NCI-H2196 treated with DMSO at 0.1 percent for 48 hours (cell line): ENCODE data around the gene PRAMEF20.
"Not testable (repeated sequence)": the region's sequence is repeated elsewhere in the genome, so short reads cannot be mapped to it uniquely, and the experiment has no call there.

Experiments used
- DNase-seq: peaks from one replicate; lab custom pipeline; 2025; ENCODE audit not compliant: unreplicated experiment; lab: John Stamatoyannopoulos, UW

The PRAMEF20 gene

DNA sequence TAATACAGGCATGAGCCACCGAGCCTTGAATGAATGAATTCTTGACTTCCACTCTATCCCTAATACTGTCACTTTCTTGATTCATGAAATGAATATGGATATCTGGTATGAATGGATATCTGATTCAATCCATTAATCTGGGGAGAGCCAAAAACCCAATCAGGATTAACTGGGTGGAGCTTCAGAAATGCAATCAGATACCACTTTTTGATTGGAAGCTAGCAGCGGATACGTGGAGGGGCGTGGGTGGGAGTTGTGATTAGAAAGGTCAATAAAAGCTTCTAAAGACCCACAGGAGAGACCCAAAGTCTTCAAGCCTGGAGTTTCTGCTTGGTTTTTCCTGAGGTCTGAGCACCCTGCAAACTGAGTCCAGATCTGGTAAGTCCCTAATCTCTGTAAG is at the start of gene PRAMEF20:
Gene PRAMEF20 (plus strand): TSS at position 301 of the 400 bp plus-strand sequence. CDS start 5,905 bp downstream, outside the sequence.
- not testable (repeated sequence) for DNase-seq

GRCh38 chr1:13362364-13362763 is 47.9 kb upstream of the PRAMEF20 start:
- DNase-seq: not testable (repeated sequence)

GRCh38 chr1:13364928-13365327 is 45.3 kb upstream of the PRAMEF20 start:
- not testable (repeated sequence) for DNase-seq

DNA sequence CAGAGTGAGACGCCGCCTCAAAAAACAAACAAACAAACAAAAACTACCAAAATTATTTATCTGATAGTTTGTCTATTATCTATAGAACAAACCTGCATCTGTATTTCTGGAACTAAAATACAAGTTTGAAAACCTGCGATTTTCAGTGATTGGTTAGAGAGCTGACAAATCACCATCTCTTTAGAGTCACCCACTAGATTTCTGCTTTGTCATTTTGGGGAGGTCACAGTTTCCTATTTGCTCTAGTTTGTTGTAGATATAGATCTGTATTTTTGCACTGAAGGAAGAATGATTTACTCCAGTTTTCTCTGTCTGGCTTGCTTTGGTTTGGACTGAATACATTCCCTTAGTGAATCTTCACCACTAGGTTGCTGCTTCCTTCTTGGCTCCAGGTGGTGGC is 43.7 kb upstream of the PRAMEF20 start:
- not testable (repeated sequence) for DNase-seq

DNA sequence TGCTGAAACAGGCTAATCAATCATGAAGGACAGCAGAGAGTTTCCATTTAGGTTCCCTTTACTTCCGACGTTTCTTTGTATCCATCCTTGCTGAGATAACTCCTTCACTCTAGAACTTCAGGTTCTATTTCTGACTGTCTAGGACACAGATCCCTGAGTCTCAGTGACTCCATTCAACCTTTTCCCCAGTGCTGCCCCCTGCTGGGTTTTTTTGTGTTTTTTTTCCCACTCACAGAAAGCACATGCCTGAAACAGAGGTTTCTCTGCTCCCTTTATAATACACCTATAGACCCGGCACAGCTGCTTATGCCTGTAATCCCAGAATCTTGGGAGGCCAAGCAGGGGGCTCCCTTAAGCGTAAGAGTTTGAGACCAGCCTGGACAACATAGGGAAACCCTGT is 41.7 kb upstream of the PRAMEF20 start:
- DNase-seq: not testable (repeated sequence)

DNA sequence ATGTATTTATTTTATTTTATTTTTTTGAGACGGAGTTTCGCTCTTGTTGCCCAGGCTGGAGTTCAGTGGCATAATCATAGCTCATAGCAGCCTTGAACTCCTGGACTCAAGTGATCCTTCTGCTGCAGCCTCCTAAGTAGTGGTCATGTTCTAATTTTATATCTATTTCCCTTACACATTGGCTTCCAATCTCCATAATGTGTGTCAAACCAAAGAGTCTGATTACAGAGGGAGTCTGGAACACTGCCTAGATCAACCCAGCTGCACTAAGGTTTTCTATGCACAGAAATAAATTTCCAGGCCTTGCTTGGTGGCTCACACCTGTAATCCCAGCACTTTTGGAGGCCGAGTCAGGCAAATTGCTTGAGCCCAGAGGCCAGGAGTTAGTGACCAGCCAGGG is 31.3 kb upstream of the PRAMEF20 start:
- DNase-seq: not testable (repeated sequence)

GRCh38 chr1:13380380-13380779 is 29.9 kb upstream of the PRAMEF20 start:
- DNase-seq: not testable (repeated sequence)

GRCh38 chr1:13389332-13389731 is 20.9 kb upstream of the PRAMEF20 start, which contains the start of gene PRAMEF17:
Gene PRAMEF17 (plus strand): TSS chr1:13389632. CDS start chr1:13389658, 26 bp downstream.
- not testable (repeated sequence) for DNase-seq

- DNase-seq: not testable (repeated sequence)
Measured at GRCh38 chr1:13393004-13393403, 17.2 kb upstream of the PRAMEF20 start.

DNA sequence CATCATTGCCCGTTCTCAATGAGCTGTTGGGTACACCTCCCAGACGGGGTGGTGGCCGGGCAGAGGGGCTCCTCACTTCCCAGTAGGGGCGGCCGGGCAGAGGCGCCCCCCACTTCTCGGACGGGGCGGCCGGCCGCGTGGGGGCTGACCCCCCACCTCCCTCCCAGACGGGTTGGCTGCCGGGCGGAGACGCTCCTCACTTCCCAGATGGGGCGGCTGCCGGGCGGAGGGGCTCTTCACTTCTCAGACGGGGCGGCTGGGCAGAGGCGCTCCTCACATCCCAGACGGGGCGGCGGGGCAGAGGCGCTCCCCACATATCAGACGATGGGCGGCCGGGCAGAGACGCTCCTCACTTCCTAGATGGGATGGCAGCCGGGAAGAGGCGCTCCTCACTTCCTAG is 15.5 kb upstream of the PRAMEF20 start:
- not testable (repeated sequence) for DNase-seq

DNA sequence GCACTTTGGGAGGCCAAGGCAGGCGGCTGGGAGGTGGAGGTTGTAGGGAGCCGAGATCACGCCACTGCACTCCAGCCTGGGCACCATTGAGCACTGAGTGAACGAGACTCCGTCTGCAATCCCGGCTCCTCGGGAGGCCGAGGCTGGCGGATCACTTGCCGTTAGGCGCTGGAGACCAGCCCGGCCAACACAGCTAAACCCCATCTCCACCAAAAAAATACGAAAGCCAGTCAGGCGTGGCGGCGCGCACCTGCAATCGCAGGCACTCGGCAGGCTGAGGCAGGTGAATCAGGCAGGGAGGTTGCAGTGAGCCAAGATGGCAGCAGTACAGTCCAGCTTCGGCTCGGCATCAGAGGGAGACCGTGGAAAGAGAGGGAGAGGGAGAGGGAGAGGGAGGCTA is 14.9 kb upstream of the PRAMEF20 start:
- not testable (repeated sequence) for DNase-seq

- DNase-seq: no peak
Measured at GRCh38 chr1:13407811-13408210, 2.4 kb upstream of the PRAMEF20 start.

DNA sequence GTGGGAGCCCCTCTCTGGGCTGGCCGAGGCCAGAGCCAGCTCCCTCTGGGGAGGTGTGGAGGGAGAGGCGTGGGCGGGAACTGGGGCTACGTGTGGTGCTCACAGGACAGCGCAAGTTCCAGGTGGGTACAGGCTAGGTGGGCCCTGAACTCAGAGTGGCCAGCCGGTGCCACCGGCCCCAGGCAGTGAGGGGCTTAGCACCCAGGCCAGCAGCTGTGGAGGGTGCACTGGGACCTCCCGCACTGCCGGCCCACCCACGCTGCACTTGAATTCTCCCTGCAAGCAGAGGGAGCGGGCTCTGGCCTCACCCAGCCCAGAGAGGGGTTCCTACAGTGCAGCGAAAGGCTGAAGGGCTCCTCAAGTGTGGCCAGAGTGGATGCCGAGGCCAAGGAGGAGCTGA is 20.2 kb downstream of the PRAMEF20 start:
- DNase-seq: no peak

GRCh38 chr1:13432251-13432650 is 22.0 kb downstream of the PRAMEF20 start:
- no peak for DNase-seq

- not testable (repeated sequence) for DNase-seq
Measured at GRCh38 chr1:13433694-13434358, 23.6 kb downstream of the PRAMEF20 start.

DNA sequence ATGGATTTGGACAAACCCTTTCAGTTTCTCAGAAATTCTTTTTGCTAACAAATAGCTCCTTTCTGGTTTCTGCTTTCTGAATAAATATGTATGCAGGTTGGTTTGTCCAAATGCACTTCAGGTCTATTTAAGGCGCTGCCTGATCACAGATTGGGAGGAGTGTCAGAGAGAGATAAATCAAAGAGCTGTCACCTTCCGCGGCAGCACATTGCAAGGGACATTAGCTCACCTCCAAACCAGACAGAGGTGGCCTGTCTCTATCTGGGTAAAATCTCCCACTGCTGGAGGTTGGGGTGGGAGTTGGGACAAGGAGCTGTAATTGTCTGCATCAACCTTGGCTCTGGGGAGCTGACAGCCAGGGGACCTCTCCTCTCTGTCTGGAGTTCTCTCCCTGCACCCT is 25.2 kb downstream of the PRAMEF20 start:
- no peak for DNase-seq

DNA sequence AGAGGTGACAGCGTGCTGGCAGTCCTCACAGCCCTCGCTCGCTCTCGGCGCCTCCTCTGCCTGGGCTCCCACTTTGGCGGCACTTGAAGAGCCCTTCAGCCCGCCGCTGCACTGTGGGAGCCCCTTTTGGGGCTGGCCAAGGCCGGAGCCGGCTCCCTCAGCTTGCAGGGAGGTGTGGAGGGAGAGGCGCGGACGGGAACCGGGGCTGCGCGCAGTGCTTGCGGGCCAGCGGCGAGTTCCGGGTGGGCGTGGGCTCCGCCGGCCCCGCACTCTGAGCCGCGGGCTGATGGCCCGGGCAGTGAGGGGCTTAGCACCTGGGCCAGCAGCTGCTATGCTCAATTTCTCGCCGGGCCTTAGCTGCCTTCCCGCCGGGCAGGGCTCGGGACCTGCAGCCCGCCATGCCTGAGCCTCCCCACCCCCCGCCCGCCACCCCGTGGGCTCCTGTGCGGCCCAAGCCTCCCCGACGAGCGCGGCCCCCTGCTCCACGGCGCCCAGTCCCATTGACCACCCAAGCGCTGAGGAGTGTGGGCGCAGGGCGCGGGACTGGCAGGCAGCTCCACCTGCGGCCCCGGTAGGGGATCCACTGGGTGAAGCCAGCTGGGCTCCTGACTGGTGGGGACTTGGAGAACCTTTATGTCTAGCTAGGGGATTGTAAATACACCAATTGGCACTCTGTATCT is 29.0 kb downstream of the PRAMEF20 start:
- DNase-seq: not testable (repeated sequence)

DNA sequence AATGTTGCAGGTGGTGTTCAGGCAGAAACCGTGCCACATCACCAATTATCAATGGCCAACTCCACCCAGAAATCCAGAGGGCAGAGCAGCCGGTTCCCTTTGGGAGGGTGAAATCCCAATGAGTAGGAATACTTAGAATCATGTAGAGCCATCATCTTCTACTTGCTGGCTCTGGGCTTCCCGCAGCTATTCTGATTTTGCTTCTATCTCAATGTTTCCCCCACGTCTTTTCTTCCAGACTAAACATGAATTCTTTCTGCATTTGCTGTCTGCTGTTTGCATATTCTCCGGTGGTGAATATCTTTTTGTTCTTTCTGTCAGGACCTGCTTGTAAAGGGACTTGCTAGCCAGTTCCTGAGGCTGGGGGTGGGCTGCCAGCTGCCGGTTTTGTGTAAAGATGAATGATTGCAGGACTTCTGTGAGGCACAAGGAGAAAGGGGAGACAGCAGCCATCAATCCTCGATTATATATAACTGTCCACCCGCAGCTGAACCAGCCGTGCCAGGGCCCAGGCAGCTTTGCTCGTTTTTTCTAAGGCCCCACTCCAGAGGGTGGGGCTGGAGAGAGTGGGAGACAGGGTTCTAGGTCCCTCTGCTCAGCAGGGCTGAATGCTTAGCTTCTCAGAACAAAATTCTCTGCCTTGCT is 33.2 kb downstream of the PRAMEF20 start:
- DNase-seq: no peak

GRCh38 chr1:13450204-13450603 is 40.0 kb downstream of the PRAMEF20 start:
- DNase-seq: no peak

- no peak for DNase-seq
Measured at GRCh38 chr1:13451399-13451965, 41.2 kb downstream of the PRAMEF20 start.

GRCh38 chr1:13456904-13457532 is 46.8 kb downstream of the PRAMEF20 start:
- no peak for DNase-seq
